Naive thymus-derived CD4-positive, alpha-beta T cell (primary cell): ENCODE data around the gene MYO9B. TPM values are rescaled to one million over a fixed set of nuclear protein-coding genes. Genes with fewer than 3 reads are reported as not detected.
"Not testable (repeated sequence)": the region's sequence is repeated elsewhere in the genome, so short reads cannot be mapped to it uniquely, and the experiment has no call there.

Source experiments
- ATAC-seq: fragments of 150-1000 bp; cut with Tn5 transposase; 2 replicates; pipeline ENCODE4 v1.10.0; 2021; ENCODE audit warnings: mild to moderate bottlenecking, moderate library complexity
- CTCF ChIA-PET: fragments of 350-600 bp; sonication (Branson Sonifier 250); formaldehyde crosslinking; loops from one replicate; lab custom pipeline; 2021; ENCODE audit warnings: antibody characterized with exemption; lab: Charles Lee
- POLR2A ChIA-PET: fragments of 350-600 bp; sonication (Branson Sonifier 250); formaldehyde crosslinking; loops from one replicate; lab custom pipeline; 2021; ENCODE audit warnings: antibody characterized with exemption, inconsistent platforms; lab: Charles Lee
- DNase-seq, 9 donors: peaks; one replicate each; pipeline versions ENCODE4 v3.0.0 to v3.0.0-alpha.2; 2020 to 2022; ENCODE audit warnings: mixed read lengths in 1 of 9
- H3K27ac ChIP-seq: one replicate; pipeline ENCODE4 v1.7.0; 2013; ENCODE audit warnings: mild to moderate bottlenecking, low read depth, low read length, moderate library complexity
- H3K27me3 ChIP-seq, 2 donors: one replicate each; pipeline ENCODE4 v1.7.0; 2013; ENCODE audit warnings: low read length in 2 of 2, mild to moderate bottlenecking in 2 of 2, moderate library complexity in 2 of 2; ENCODE audit not compliant: control insufficient read depth in 2 of 2, insufficient read depth in 2 of 2
- H3K36me3 ChIP-seq, 3 experiments: 1 replicate in 2 of 3; 2 replicates in 1 of 3; pipeline ENCODE4 v1.7.0; 2013; ENCODE audit warnings: low read length in 3 of 3, mild to moderate bottlenecking in 3 of 3, moderate library complexity in 1 of 3; ENCODE audit not compliant: insufficient read depth in 3 of 3, control insufficient read depth in 2 of 3
- H3K4me1 ChIP-seq, 2 donors: one replicate each; pipeline ENCODE4 v1.7.0; 2013; ENCODE audit warnings: low read length in 2 of 2, mild to moderate bottlenecking in 2 of 2, moderate library complexity in 1 of 2; ENCODE audit not compliant: control insufficient read depth in 2 of 2, insufficient read depth in 2 of 2
- H3K4me3 ChIP-seq: 2 replicates; pipeline ENCODE4 v1.7.0; 2013; ENCODE audit warnings: mild to moderate bottlenecking, low read length
- H3K9me3 ChIP-seq, 3 experiments: 1 replicate in 2 of 3; 2 replicates in 1 of 3; pipeline ENCODE4 v1.7.0; 2013; ENCODE audit warnings: low read length in 3 of 3; ENCODE audit not compliant: control insufficient read depth in 2 of 3
- H3K27ac Mint-ChIP-seq, 9 donors: one replicate each; pipeline ENCODE4 v1.8.0; 2020 to 2022; ENCODE audit warnings: mixed read lengths in 9 of 9, mild to moderate bottlenecking in 8 of 9, moderate library complexity in 5 of 9, inconsistent platforms in 2 of 9
- H3K27me3 Mint-ChIP-seq, 5 donors: one replicate each; pipeline ENCODE4 v1.8.0; 2021 to 2022; ENCODE audit warnings: mixed read lengths in 5 of 5, mild to moderate bottlenecking in 1 of 5
- H3K36me3 Mint-ChIP-seq, 5 donors: one replicate each; pipeline ENCODE4 v1.8.0; 2020 to 2022; ENCODE audit warnings: mixed read lengths in 5 of 5, mild to moderate bottlenecking in 3 of 5, inconsistent platforms in 1 of 5
- H3K4me1 Mint-ChIP-seq, 7 donors: one replicate each; pipeline ENCODE4 v1.8.0; 2020 to 2022; ENCODE audit warnings: mixed read lengths in 7 of 7, mild to moderate bottlenecking in 3 of 7, inconsistent platforms in 1 of 7
- H3K4me3 Mint-ChIP-seq, 10 donors: one replicate each; pipeline ENCODE4 v1.8.0; 2020 to 2022; ENCODE audit warnings: mild to moderate bottlenecking in 10 of 10, mixed read lengths in 10 of 10, moderate library complexity in 6 of 10, inconsistent platforms in 2 of 10
- H3K9me3 Mint-ChIP-seq, 11 donors: one replicate each; pipeline ENCODE4 v1.8.0; 2020 to 2022; ENCODE audit warnings: mixed read lengths in 11 of 11, mild to moderate bottlenecking in 4 of 11, inconsistent platforms in 1 of 11, moderate library complexity in 1 of 11
- intact Hi-C, 2 donors: fragments of 100-400 bp; cut with micrococcal nuclease; formaldehyde crosslinking; loops; one replicate each; pipeline ENCODE4 v1.15.1; 2023
- polyA plus RNA-seq, 2 donors: library from polyadenylated mRNA; unstranded; fragments of 300-500 nt; fragmentation: Illumina TruSeq; gene quantifications; one replicate each; pipeline ENCODE4 v1.2.3, GENCODE V29; 2021
- total RNA-seq, 6 experiments: library from RNA in 5 of 6; stranded (reverse) in 5 of 6; gene quantifications; 1 replicate in 5 of 6; 2 replicates in 1 of 6; pipeline ENCODE4 v1.2.3 and lab custom pipeline; 2021 to 2026

Gene MYO9B
- total and polyA plus RNA-seq, 7 experiments from 2014 or later = 5.6 to 297 (median 165) TPM

GRCh38 chr19:17138937-17139598, 63.5 kb downstream of the MYO9B start:
- H3K27ac ChIP-seq = no peak overlapping the region
- H3K27ac Mint-ChIP-seq = peak overlapping the region in 1 of 9 donors; percentile 25
- no peaks in the 10 kb centered on the region for H3K9me3 ChIP-seq
- H3K4me3 ChIP-seq = no peak overlapping the region
- DNase-seq = no peak
- POLR2A ChIA-PET = no interaction called here
- peaks cover 0 to 19% (median 0%) of the 10 kb centered on the region in 3 experiments for H3K36me3 ChIP-seq
- peaks cover 8 to 30% (median 23%) of the 10 kb centered on the region in 7 donors for H3K4me1 Mint-ChIP-seq
- peaks cover 0 to 11% of the 10 kb centered on the region in 2 donors for H3K4me1 ChIP-seq
- H3K4me3 Mint-ChIP-seq = no peak overlapping the region
- no peaks in the 10 kb centered on the region for H3K27me3 Mint-ChIP-seq
- intact Hi-C loops = loop anchor here in 1 of 2 donors (5.0 kb wide), 1 partner anchor 143 kb away; the partner anchor contains the start of gene ANKLE1
- no peaks in the 10 kb centered on the region for H3K9me3 Mint-ChIP-seq
- CTCF ChIA-PET = no interaction called here
- no peak for ATAC-seq
- peaks cover 0 to 25% (median 3%) of the 10 kb centered on the region in 5 donors for H3K36me3 Mint-ChIP-seq
- H3K27me3 ChIP-seq = no peaks in the 10 kb centered on the region

GRCh38 chr19:17144771-17145170, 69.2 kb downstream of the MYO9B start:
- H3K4me3 Mint-ChIP-seq, ATAC-seq, CTCF ChIA-PET, H3K4me1 ChIP-seq, POLR2A ChIA-PET, H3K9me3 ChIP-seq, H3K27me3 ChIP-seq, DNase-seq, H3K27ac ChIP-seq, H3K4me3 ChIP-seq, H3K9me3 Mint-ChIP-seq, intact Hi-C loops, H3K27me3 Mint-ChIP-seq: not testable (repeated sequence)
- H3K27ac Mint-ChIP-seq = peak overlapping the region in 1 of 9 donors; percentile 36
- peaks cover 0 to 17% (median 8%) of the 10 kb centered on the region in 7 donors for H3K4me1 Mint-ChIP-seq
- peaks cover 5 to 54% (median 8%) of the 10 kb centered on the region in 3 experiments for H3K36me3 ChIP-seq
- H3K36me3 Mint-ChIP-seq = peaks cover 0 to 20% (median 10%) of the 10 kb centered on the region in 5 donors

GRCh38 chr19:17145546-17146497, 70.2 kb downstream of the MYO9B start:
- Mint-ChIP-seq H3K36me3 (peaks cover 0 to 15% (median 10%) of the 10 kb centered on the region in 5 donors), H3K4me1 (peaks cover 0 to 17% (median 8%) of the 10 kb centered on the region in 7 donors), H3K9me3 (no peaks in the 10 kb centered on the region), H3K27me3 (no peaks in the 10 kb centered on the region), H3K4me3 (no peak overlapping the region), H3K27ac (no peak overlapping the region)
- ChIA-PET POLR2A (no interaction called here), CTCF (interaction anchor here (0.6 kb wide), 1 partner anchor 18 kb away, joined by 3 read pairs; no protein-coding TSS in a partner anchor)
- intact Hi-C loops = no loop called here
- Histone ChIP-seq H3K27ac (no peak overlapping the region), H3K27me3 (no peaks in the 10 kb centered on the region), H3K4me1 (no peaks in the 10 kb centered on the region), H3K36me3 (peaks cover 5 to 57% (median 8%) of the 10 kb centered on the region in 3 experiments), H3K9me3 (no peaks in the 10 kb centered on the region), H3K4me3 (no peak overlapping the region)
- ATAC-seq (no peak), DNase-seq (no peak)

GRCh38 chr19:17148130-17148529, 72.6 kb downstream of the MYO9B start:
- DNase-seq (no peak), ATAC-seq (no peak)
- no peaks in the 10 kb centered on the region for H3K27me3 Mint-ChIP-seq
- H3K9me3 Mint-ChIP-seq = no peaks in the 10 kb centered on the region
- POLR2A ChIA-PET = no interaction called here
- H3K9me3 ChIP-seq = no peaks in the 10 kb centered on the region
- H3K27me3 ChIP-seq = no peaks in the 10 kb centered on the region
- intact Hi-C loops = no loop called here
- H3K4me1 Mint-ChIP-seq = peaks cover 0 to 5% (median 0%) of the 10 kb centered on the region in 7 donors
- peaks cover 8 to 57% (median 10%) of the 10 kb centered on the region in 3 experiments for H3K36me3 ChIP-seq
- CTCF ChIA-PET = no interaction called here
- peaks cover 5 to 19% (median 11%) of the 10 kb centered on the region in 5 donors for H3K36me3 Mint-ChIP-seq
- H3K4me3 Mint-ChIP-seq = no peak overlapping the region
- H3K4me1 ChIP-seq = no peaks in the 10 kb centered on the region
- H3K4me3 ChIP-seq = no peak overlapping the region
- no peak overlapping the region for H3K27ac ChIP-seq
- H3K27ac Mint-ChIP-seq = peak overlapping the region in 1 of 9 donors; percentile 54

- intact Hi-C loops = no loop called here
- DNase-seq (no peak), ATAC-seq (no peak)
- Histone ChIP-seq H3K9me3 (no peaks in the 10 kb centered on the region), H3K27me3 (no peaks in the 10 kb centered on the region), H3K27ac (peak overlapping the region; percentile 3), H3K4me1 (no peaks in the 10 kb centered on the region), H3K36me3 (peaks cover 10 to 68% (median 13%) of the 10 kb centered on the region in 3 experiments), H3K4me3 (no peak overlapping the region)
- peaks cover 10 to 27% (median 15%) of the 10 kb centered on the region in 5 donors for H3K36me3 Mint-ChIP-seq
- peak overlapping the region in 1 of 9 donors; percentile 25 for H3K27ac Mint-ChIP-seq
- peaks cover 0 to 2% (median 0%) of the 10 kb centered on the region in 7 donors for H3K4me1 Mint-ChIP-seq
- H3K9me3 Mint-ChIP-seq = no peaks in the 10 kb centered on the region
- ChIA-PET CTCF (no interaction called here), POLR2A (no interaction called here)
- no peak overlapping the region for H3K4me3 Mint-ChIP-seq
- no peaks in the 10 kb centered on the region for H3K27me3 Mint-ChIP-seq
These were observed 74.0 kb downstream of the MYO9B start for GRCh38 chr19:17149393-17150135.

- Histone ChIP-seq H3K4me3 (no peak overlapping the region), H3K36me3 (peaks cover 12 to 83% (median 12%) of the 10 kb centered on the region in 3 experiments), H3K27ac (no peak overlapping the region), H3K9me3 (no peaks in the 10 kb centered on the region), H3K27me3 (no peaks in the 10 kb centered on the region), H3K4me1 (no peaks in the 10 kb centered on the region)
- Mint-ChIP-seq H3K27me3 (no peaks in the 10 kb centered on the region), H3K9me3 (no peaks in the 10 kb centered on the region), H3K4me3 (no peak overlapping the region), H3K4me1 (no peaks in the 10 kb centered on the region), H3K27ac (peak overlapping the region in 3 of 9 donors; percentile 20 to 38 (median 32)), H3K36me3 (peaks cover 9 to 34% (median 12%) of the 10 kb centered on the region in 5 donors)
- ChIA-PET CTCF (no interaction called here), POLR2A (no interaction called here)
- ATAC-seq (no peak), DNase-seq (no peak)
- intact Hi-C loops = no loop called here
These were observed 78.4 kb downstream of the MYO9B start for GRCh38 chr19:17153996-17154395.
